Hematopoietic multipotent progenitor cell treated with erythropoietin and hydrocortisone succinate and interleukin-3 and kit ligand, for 8 days (in vitro differentiated cells): ENCODE data around the gene FKBP7.
"Not testable (repeated sequence)": the region's sequence is repeated elsewhere in the genome, so short reads cannot be mapped to it uniquely, and the experiment has no call there.

Experiments used
- DNase-seq: peaks from one replicate; pipeline ENCODE4 v3.0.0-alpha.2; 2015

Gene FKBP7

GRCh38 chr2:178478439-178479274 lies at the start of gene FKBP7:
TSS of gene FKBP7 (minus strand) at chr2:178478600. CDS start at chr2:178478499, 101 bp downstream.
- peak; percentile 86 for DNase-seq

- no peak for DNase-seq
Observed at GRCh38 chr2:178527592-178527991, 49.2 kb upstream of the FKBP7 start.

GRCh38 chr2:178526256-178526655 lies 47.9 kb upstream of the FKBP7 start:
- DNase-seq = no peak

GRCh38 chr2:178525460-178525859 lies 47.1 kb upstream of the FKBP7 start:
- DNase-seq = not testable (repeated sequence)

- not testable (repeated sequence) for DNase-seq
Observed at GRCh38 chr2:178525010-178525409, 46.6 kb upstream of the FKBP7 start.

GRCh38 chr2:178523596-178524134 lies 45.3 kb upstream of the FKBP7 start:
- DNase-seq = no peak

- DNase-seq = peak; percentile 94
Observed at GRCh38 chr2:178522950-178523595, 44.7 kb upstream of the FKBP7 start.

GRCh38 chr2:178521304-178522150 lies 43.1 kb upstream of the FKBP7 start:
- DNase-seq = no peak

GRCh38 chr2:178517496-178517895 lies 39.1 kb upstream of the FKBP7 start:
- DNase-seq = no peak

GRCh38 chr2:178514664-178515063 lies 36.3 kb upstream of the FKBP7 start:
- DNase-seq = no peak

- DNase-seq = no peak
Observed at GRCh38 chr2:178513876-178514275, 35.5 kb upstream of the FKBP7 start.

- no peak for DNase-seq
Observed at GRCh38 chr2:178512484-178512883, 34.1 kb upstream of the FKBP7 start.

GRCh38 chr2:178510384-178510783 lies 32.0 kb upstream of the FKBP7 start:
- DNase-seq = no peak

- no peak for DNase-seq
Observed at GRCh38 chr2:178508646-178509045, 30.2 kb upstream of the FKBP7 start.

- DNase-seq = no peak
Observed at GRCh38 chr2:178506949-178507348, 28.5 kb upstream of the FKBP7 start.

GRCh38 chr2:178506524-178506923 lies 28.1 kb upstream of the FKBP7 start:
- DNase-seq = no peak

- DNase-seq = no peak
Observed at GRCh38 chr2:178506101-178506500, 27.7 kb upstream of the FKBP7 start.

GRCh38 chr2:178502751-178503150 lies 24.4 kb upstream of the FKBP7 start:
- no peak for DNase-seq

- DNase-seq = no peak
Observed at GRCh38 chr2:178499640-178500039, 21.2 kb upstream of the FKBP7 start.

- DNase-seq = peak; percentile 74
Observed at GRCh38 chr2:178498137-178498536, 19.7 kb upstream of the FKBP7 start.

- DNase-seq = no peak
Observed at GRCh38 chr2:178496049-178496448, 17.6 kb upstream of the FKBP7 start.

- DNase-seq = no peak
Observed at GRCh38 chr2:178491612-178492011, 13.2 kb upstream of the FKBP7 start.

- DNase-seq = no peak
Observed at GRCh38 chr2:178485356-178485755, 7.0 kb upstream of the FKBP7 start.
